NCI-H1436 (cell line): Measurements from ENCODE around the gene FKBP4.
"Not testable (repeated sequence)": the region's sequence is repeated elsewhere in the genome, so short reads cannot be mapped to it uniquely, and the experiment has no call there.

Experiments
- DNase-seq: peaks from one replicate; lab custom pipeline; 2025; lab: John Stamatoyannopoulos, UW

FKBP4 gene

DNA sequence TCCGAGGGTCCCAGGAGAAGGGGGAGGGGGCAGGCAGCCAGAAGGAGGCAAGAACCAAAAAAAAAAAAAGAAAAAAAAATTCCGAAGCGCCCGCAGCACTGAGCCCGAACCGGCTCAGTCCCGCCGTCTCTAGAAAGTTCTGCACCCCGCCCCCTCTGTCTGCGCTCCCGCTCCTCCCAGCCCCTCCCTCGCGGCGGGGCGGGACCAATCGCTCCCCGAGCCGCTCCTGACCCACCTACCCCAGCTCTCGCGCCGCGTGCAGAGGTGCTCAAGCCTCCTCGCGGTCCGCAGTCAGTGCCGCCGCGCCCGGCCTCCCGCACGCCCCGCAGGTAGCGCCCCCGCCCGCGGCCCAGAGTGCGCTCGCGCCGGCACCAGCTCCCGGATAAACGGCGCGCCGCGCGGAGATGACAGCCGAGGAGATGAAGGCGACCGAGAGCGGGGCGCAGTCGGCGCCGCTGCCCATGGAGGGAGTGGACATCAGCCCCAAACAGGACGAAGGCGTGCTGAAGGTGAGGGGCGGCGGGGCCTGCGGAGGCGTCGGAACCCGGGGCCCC is at the start of gene FKBP4:
Gene FKBP4 (plus strand): TSS at position 235 of the 554 bp plus-strand sequence. CDS start 170 bp downstream, at position 405.
- DNase-seq: peak; percentile 78

GRCh38 chr12:2745655-2746054 is 49.1 kb upstream of the FKBP4 start:
- no peak for DNase-seq

GRCh38 chr12:2749580-2749979 is 45.2 kb upstream of the FKBP4 start:
- no peak for DNase-seq

GRCh38 chr12:2750185-2750584 is 44.6 kb upstream of the FKBP4 start:
- DNase-seq: no peak

GRCh38 chr12:2751230-2751629 is 43.5 kb upstream of the FKBP4 start:
- no peak for DNase-seq

- no peak for DNase-seq
These were observed 43.1 kb upstream of the FKBP4 start for GRCh38 chr12:2751686-2752085.

DNA sequence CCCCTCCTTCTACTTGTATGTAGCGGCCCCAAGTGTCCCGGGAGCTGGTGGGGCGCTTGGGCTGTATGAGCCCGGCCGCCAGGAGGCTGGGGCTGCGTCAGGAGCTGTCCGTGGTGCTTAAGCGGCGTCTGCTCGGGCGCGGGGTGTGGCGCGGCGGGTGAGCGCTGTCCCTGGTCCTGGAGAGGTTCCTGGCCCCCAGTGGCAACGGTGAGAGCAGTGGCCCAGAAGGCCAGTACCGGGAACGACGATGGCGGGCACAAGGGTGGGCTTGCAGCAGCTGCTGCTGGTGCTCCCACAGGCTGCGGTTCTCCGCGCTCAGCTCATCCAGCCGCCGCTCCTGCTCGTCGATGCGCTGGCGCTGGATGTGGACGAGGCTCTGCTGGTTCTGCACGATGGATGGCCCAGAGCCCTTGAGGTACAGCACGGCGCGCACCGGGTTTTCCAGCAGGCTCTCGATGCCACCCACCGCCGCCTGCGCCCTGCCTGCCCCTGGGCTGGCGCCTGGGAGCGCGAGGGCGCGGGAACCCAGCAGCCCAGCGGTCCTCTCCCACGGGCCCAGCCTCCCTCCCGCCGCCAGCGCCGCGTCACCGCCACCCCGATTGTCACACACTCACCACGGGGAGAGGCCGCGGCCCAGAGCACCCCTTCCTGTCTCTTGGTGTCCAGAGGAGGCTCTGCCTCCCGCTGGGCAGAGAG is 41.9 kb upstream of the FKBP4 start:
- no peak for DNase-seq

GRCh38 chr12:2753536-2753935 is 41.2 kb upstream of the FKBP4 start:
- no peak for DNase-seq

- no peak for DNase-seq
These were observed 40.6 kb upstream of the FKBP4 start for GRCh38 chr12:2754208-2754607.

- no peak for DNase-seq
These were observed 38.0 kb upstream of the FKBP4 start for GRCh38 chr12:2756756-2757155.

- no peak for DNase-seq
These were observed 35.0 kb upstream of the FKBP4 start for GRCh38 chr12:2759733-2760132.

GRCh38 chr12:2764398-2764797 is 30.4 kb upstream of the FKBP4 start:
- DNase-seq: no peak

DNA sequence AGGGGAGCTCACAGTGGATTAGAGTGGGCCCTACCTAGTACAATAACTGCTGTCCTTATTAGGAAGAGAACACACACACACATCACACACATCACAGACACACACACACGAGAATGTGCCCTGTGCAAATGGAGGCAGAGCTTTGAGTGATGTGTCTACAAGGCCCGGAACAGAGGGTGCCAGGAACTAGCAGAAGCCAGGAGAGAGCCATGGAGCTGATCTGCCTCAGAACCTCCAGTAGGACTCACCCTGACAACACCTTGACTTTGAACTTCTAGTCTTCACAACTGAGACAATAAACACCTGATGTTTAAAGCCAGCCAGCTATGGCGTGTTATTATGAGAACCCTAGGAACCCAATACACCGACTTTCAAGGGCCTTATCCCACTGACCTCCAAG is 29.7 kb upstream of the FKBP4 start:
- DNase-seq: no peak

- DNase-seq: no peak
These were observed 29.2 kb upstream of the FKBP4 start for GRCh38 chr12:2765608-2766007.

GRCh38 chr12:2768224-2768961 is 26.4 kb upstream of the FKBP4 start:
- no peak for DNase-seq

- no peak for DNase-seq
These were observed 24.8 kb upstream of the FKBP4 start for GRCh38 chr12:2769866-2770533.

DNA sequence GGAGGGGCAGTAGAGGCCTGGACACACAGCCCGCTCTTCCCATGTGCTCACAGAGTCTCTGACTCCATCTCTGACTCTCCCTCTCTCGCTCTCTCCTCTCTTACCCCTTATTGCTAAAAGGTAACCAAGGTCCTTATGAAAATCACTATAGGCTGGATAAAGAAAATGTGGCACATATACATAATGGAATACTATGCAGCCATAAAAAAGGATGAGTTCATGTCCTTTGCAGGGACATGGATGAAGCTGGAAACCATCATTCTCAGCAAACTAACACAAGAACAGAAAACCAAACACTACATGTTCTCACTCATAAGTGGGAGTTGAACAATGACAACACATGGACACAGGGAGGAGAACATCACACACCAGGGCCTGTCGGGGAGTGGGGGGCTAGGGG is 24.2 kb upstream of the FKBP4 start:
- DNase-seq: not testable (repeated sequence)

GRCh38 chr12:2772370-2772769 is 22.4 kb upstream of the FKBP4 start:
- DNase-seq: no peak

DNA sequence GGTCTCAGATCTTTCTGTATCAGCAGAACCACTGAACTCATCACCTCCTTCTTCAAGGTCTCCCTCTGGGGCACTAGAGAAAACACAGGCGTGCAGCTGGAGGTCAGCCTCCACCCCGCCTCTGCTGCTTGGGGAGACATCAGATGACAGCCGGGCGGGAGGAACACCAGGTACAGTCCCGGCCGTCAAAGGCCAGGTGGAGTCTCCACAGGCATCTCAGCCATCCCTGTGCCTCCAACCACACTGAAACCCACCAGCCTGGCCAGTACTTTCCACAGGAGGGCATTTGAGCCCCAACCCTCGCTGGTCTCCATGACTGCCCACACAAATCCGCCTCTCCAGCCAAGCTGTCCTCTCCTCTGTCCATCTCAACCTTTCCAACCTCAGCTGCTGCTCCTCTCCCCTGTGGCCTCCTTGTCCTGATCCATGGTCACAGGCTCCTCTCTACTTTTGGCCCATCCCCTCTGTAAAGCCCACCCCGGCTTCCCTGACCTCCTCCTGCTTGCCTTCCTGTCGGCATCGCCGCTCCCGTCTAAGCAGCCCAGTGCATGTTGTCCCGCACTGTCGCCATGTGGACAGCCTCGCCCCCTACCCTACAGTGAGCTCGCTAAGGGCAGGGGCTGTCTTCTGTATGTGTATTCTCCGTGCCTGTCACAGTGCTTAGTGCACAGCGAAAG is 21.4 kb upstream of the FKBP4 start:
- DNase-seq: no peak

- no peak for DNase-seq
These were observed 19.3 kb upstream of the FKBP4 start for GRCh38 chr12:2775431-2775830.

- DNase-seq: no peak
These were observed 18.5 kb upstream of the FKBP4 start for GRCh38 chr12:2776129-2776806.

GRCh38 chr12:2779281-2779680 is 15.5 kb upstream of the FKBP4 start:
- DNase-seq: no peak
